Stimulated activated naive CD4-positive, alpha-beta T cell (primary cell): ENCODE measurements around the gene SGO2.
A peak's percentile ranks its signal among the peaks of the same experiment; 100 is the strongest.
"Not testable (repeated sequence)": the region's sequence is repeated elsewhere in the genome, so short reads cannot be mapped to it uniquely, and the experiment has no call there.

Source experiments
- DNase-seq, 6 experiments: peaks; one replicate each; lab custom pipeline; 2025; lab: John Stamatoyannopoulos, UW

SGO2 gene

GRCh38 chr2:200515155-200515554, 10.9 kb upstream of the SGO2 start:
- peak in 3 of 6 experiments; percentile 25 to 46 (median 35) for DNase-seq

GRCh38 chr2:200523158-200523557, 2.8 kb upstream of the SGO2 start:
- DNase-seq: no peak

- DNase-seq: no peak
Observed at GRCh38 chr2:200523604-200524003, 2.4 kb upstream of the SGO2 start.

DNA sequence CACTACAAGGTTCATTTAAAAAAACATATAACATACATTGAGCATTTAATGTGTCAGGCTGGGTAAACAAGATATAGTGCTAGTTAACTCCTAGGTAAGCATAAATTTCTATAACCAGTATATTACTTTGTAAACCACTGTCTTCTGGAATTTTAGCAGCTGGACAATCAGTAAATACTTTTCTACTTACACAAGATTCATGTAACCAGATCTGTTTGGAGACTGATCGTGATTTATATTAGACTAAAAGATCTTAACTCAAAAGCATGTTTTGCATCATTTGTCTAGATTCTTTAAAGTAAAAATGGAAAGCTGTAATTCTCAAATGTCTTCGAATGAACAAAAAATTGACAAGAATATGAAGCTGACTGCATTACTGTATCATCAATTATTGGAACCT, 941 bp upstream of the SGO2 start:
- peak in 1 of 6 experiments; percentile 3 for DNase-seq

GRCh38 chr2:200525551-200525881, 491 bp upstream of the SGO2 start:
- no peak for DNase-seq

DNA sequence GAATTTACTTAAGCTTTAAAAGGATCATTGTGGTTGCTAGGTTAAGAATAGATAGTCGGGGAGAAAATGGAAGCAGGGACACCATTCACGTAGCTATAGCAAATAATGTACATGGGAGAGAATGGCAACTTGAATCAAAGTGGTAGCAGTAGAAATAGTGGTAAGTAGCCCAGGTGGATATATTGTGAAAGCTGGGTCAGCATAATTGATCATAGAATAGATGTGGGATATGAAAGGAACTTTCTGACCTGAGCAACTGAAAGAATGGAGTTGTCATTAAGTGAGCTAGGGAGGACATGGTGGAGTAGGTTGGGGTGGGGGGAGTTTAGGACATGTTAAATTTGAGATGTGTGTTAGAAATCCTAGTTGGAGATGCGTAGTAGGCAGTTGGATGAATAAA, 2.2 kb downstream of the SGO2 start:
- no peak for DNase-seq

DNA sequence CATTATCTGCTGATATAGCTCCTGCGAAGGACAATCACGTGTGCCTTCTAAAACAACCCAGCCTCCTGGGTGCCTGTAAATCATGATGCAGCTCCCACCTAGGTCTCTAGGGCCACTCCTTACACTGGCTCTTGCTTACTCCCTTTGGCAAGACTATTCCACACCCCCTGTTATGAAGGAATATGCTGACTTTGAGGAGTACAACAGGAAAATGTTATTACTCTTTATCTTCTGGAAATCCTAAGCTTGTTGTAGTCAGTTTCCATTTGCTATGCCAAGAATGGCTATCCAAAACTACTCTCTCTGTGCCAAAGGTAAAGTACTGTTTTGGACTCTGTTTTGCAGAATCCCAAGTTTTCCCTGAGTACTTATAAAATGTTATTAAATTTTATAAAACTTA, 7.7 kb downstream of the SGO2 start:
- no peak for DNase-seq

DNA sequence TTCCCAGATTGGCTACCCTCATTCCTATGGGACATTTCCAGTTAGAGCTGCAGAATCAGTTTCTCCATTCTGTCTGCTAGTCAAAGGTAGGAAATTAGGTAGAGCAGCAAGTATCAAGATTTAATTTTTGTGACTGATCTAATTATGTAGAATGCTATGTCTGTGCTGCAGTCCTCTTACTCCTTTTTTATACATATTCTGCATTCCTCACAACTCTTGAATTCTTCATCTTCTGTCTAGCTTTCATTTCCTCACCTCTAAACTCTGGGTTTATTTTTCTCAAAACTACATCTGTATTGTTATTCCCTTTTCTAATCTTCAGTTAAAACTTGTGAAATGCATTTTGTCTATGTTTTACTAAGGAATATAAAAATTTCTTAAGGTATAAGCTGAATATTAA, 8.6 kb downstream of the SGO2 start:
- no peak for DNase-seq

GRCh38 chr2:200538139-200538538, 12.1 kb downstream of the SGO2 start:
- DNase-seq: no peak

DNA sequence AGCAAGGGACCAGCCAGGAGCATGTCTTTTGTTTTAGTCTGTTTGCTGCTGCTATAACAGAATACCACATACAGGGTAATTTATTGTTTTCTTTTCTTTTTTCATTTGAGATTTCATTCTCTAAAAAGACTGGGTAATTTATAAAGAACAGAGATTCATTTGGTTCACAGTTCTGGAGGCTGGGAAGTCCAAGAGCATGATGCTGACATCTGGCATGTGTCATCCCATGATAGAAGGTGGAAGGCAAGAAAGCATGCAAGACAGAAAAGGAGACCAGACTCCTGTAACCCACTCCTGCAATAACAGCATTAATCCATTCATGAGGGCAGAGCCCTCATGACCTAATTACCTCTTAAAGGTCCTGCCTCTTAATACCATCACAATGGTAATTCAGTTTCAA, 14.8 kb downstream of the SGO2 start:
- no peak for DNase-seq

- DNase-seq: not testable (repeated sequence)
Observed at GRCh38 chr2:200566596-200566995, 40.6 kb downstream of the SGO2 start.

DNA sequence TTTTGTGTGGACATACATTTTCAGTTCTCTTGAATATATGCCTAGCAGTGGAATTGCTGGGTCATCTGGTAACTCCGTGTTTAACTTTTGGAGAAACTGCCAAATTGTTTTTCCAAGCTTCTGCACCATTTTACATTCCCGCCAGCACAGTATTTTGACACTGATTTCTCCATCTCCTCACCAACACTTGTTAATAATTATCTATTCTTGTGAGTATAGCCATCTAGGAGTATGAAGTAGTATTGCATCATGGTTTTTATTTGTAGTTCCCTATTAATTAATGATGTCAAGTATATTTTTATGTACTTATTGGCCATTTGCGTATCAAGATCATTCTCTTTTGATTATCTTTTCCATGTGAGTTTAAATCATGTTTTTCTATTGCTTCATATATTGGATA, 41.9 kb downstream of the SGO2 start:
- DNase-seq: no peak

DNA sequence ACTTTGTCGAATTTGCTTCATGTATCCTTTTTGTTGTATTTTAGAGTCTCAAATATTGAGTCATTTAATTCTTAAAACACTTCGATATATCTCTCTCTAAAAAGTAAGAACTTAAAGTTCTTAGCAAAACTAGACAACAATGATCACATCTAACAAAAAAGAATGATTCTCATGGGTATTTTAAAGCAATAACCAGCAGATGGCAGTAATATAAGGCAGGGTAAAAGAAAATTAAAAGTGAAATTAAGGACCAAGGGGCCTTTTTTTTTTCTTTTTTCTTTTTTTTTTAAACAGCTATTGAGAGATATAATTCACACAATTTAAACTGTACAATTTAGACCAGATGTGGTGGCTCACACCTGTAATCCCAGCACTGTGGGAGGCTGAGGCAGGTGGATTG, 50.0 kb downstream of the SGO2 start:
- peak in 2 of 6 experiments; percentile 2 to 14 for DNase-seq

- DNase-seq: no peak
Observed at GRCh38 chr2:200577027-200577426, 51.0 kb downstream of the SGO2 start.

DNA sequence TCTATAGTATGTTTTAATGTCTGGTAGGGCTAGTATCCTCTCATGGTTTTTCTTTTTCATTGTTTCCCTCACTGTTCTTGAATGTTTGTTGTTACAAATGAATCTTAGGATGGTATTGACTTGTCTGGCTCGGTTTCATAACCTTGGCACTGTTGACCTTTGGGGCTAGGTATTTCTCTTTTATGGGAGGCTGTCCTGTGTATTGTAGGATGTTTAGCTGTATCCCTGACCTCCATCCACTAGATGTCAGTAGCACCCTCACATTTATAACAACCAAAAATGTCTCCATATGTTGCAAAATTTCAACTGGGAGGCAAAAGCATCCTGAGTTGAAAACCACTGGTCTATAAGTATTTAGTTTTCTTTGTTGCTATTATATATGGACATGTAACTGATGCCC, 52.8 kb downstream of the SGO2 start:
- DNase-seq: no peak

GRCh38 chr2:200584639-200585038, 58.6 kb downstream of the SGO2 start:
- DNase-seq: no peak

DNA sequence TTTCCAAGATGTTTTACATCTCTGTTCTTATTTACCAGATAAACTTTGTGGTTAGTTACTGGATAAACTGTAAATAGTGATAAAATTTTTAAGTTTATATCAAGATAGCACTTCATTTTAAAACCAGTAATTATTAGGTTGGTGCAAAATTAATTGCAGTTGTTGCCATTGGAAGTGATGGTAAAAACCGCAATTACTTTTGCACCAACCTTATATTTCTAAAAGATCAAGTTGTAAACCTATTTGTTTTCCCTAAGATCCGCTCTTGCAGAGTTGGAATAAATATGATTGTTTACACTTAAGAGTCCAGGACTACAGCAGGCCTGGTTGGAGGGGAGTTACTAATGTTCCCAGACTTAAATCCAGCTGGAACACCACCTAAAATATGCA, 59.3 kb downstream of the SGO2 start:
- no peak for DNase-seq

- DNase-seq: peak in 5 of 6 experiments; percentile 7 to 23 (median 10)
Observed at GRCh38 chr2:200585730-200586643, 60.0 kb downstream of the SGO2 start, which contains the start of gene AOX1. Gene AOX1, plus strand, starts transcription at chr2:200586014. Its CDS starts 95 bp downstream, at chr2:200586109.

DNA sequence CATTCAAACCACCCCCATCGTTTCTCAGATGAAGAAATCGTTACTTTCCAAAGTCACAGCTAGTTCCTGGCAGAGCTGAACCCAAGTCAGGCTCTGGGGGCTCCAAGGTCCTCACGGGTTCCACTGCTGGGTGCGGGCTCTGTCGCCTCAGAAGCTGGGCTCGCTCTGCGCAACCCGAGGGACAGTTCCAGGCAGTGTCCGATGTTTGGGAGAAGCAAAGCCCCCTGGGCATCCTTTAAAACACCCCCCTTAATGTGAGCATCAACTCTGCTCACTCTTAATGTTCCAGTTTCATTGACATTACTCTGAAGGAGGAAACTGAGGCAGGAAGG, 60.6 kb downstream of the SGO2 start:
- DNase-seq: no peak

GRCh38 chr2:200587007-200587616, 61.1 kb downstream of the SGO2 start:
- DNase-seq: no peak

DNA sequence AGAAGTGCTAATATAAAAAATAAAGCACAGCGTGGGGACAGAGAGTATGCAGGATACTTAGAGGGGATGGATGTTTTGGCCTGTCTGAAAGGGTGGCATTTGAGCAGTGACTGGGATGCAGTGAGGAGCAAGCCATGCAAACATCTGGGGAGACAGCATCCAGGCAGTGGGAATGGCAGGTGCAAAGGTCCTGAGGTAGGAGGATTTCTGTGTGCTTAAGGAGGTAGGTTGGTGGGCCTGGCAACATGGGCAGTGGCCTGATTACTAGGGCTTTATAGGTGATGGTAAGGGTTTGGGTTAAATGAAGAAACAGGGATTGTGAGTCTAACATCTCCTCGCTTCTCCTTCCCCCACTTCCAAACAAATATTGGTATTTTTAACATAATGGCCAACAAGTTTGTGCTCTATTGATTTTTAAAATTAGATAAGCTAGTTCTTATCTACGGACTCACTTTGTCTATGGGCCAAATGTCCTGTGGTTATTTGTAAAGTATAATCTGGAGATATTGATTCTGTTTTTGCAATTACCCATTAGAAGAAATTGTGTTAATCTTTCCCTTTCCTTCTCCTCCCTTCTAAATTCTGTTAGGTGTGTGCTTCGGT, 62.2 kb downstream of the SGO2 start:
- no peak for DNase-seq

GRCh38 chr2:200590090-200590489, 64.1 kb downstream of the SGO2 start:
- no peak for DNase-seq

GRCh38 chr2:200591308-200591707, 65.3 kb downstream of the SGO2 start:
- no peak for DNase-seq
